8988T (cell line): Measurements from ENCODE around the gene BCAS4.

ENCODE experiments used
- DNase-seq: peaks from one replicate; pipeline ENCODE4 v3.0.0; 2011

BCAS4 gene

DNA sequence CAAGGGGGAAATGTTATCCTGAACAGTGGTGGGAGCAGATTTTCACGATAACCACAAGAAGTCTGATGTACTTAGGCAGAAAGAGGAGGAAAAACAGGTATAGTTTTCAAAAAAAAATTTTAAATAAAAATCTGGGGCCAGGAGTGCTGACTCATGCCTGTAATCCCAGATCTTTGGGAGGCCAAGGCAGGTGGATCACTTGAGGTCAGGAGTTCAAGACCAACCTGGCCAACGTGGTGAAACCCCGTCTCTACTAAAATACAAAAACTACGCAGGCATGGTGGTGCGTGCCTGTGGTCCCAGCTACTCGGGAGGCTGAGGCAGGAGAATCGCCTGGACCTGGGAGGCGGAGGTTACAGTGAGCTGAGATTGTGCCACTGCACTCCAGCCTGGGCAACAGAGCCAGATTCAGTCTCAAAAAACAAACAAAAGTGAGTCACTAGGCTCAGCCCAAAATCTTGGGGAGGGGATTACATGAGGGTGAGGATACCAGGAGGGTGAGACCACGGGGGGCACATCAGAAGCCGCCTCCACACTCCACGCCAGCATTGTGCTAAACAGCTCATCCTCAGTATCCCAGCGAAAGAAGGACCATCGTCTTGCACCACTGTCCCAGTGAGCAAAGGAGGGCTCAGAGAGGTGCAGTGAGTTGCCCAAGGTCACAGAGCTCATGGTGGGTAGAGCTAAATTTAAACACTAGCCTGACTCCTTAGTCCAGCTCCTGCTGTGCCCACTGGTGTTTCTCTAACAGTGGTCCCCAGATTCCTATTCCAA, 33.7 kb downstream of the BCAS4 start:
- DNase-seq = no peak

DNA sequence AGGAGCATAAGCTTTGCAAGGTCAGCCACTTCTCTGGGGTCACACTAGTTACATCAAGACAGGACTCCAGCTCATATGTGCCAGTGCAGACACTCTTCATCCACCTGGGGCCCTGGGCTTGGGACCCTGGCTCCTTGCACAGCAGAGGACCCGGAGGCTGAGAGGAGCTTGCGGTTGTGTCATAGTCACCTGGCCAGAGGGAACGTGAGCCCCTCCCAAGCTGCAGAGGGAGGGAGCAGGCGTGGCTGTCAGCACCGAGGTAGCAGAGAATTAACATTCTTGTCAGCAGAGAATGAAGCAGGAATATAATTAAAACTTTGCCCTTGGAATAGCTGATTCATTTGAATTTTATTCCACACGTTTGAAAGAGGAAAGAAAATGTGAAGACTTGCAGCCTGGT, 36.8 kb downstream of the BCAS4 start:
- no peak for DNase-seq

GRCh38 chr20:50834599-50835005, 39.7 kb downstream of the BCAS4 start:
- no peak for DNase-seq

GRCh38 chr20:50837532-50838321, 42.9 kb downstream of the BCAS4 start:
- no peak for DNase-seq

- DNase-seq = no peak
Observed at GRCh38 chr20:50838322-50838625, 43.4 kb downstream of the BCAS4 start.

DNA sequence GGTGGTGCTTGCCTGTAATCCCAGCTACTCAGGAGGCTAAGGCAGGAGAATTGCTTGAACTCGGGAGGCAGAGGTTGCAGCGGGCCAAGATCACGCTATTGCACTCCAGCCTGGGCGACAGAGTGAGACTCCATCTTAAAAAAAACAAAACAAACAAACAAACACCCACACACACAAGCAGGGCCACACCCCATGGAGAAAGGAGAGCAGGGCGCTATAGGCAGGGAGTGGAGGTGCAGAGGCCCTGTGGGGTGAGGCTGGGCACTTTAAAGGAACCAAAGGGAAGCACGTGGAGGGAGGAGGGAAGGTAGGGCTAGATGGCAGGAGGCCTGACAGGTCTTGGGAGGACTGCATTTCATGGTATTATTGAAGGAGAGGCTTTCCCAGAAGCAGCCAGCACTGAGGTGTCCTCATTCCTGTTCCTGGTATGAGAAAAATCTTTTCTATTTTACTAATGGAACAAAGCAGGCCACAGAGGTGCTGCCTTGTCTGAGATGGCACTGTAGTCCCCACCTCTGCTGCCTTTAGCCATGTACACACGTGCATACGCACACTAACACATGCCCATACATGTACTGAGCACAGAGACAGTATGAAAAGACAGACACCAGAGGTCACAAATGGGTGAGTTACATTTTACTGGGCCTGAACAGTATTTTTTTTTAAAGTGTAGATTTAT, 44.0 kb downstream of the BCAS4 start:
- DNase-seq = no peak

- DNase-seq = no peak
Observed at GRCh38 chr20:50842821-50843220, 48.0 kb downstream of the BCAS4 start.

DNA sequence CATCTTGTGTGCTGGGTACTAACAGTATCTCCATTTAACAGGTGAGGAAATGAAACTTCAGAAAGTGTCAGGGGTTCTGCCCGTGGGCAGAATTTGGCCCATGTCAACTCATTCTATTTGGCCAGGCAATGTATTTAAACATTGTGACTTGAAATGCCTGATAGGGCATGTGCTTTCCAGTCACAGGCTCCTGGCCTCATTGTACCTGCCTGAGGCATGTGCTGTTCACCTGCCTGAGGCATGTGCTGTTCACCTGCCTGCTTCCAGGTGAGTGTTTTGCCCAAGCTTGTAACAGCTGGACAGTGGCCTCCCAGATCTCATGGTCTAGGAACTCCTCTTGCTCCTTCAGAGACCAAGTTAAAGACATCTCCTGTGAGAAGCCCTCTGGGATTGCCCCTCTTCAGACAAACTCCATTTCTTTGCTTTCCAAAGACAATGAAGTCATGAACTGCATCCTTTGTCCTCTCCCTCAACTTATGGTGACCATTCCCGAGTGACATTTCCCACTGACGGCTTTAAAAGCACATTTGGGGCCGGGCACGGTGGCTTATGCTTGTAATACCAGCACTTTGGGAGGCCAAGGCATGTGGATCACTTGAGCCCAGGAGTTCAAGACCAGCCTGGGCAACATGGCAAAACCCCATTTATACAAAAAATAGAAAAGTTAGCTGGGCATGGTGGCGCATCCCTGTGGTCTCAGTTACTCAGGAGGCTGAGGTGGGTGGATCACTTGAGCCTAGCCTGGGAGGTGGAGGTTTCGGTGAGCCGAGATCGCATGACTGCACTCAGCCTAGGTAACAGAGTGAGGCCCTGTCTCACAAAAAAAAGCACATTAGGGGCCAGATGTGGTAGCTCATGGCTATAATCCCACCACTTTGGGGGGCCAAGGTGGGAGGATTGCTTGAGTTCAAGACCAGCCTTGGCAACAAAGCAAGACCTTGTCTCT, 48.7 kb downstream of the BCAS4 start:
- DNase-seq = no peak

DNA sequence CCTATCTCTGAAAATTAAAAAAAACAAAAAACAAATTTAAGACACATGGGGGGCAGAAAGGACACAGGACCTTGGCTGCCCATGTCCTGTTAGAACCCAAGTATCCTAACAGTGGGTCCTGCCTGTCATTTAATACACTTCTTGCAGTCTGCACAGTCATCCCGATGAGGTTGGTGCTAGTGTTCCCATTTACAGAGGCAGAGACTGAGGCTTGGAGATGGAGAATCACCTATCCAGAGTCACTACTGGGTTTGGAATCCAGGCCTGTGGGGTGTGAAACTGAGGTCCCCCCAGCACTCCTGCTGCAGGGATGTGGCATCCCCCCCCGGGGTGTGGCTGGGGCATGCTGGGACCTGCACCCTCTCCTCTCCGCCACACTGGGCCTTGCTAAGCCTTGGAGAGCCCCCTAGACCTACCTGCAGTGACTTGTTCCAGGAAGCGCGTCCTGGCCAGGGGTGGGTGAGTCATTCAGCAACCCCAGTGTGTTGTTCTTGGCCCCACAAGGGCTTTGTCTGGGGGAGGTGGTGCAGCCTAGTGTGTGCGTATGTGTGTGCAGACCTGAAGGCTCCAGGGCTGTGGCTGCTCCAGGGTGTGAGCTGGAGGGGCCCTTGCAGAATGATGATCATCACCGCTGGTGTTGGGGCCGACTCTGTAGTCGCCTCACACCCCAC, 49.7 kb downstream of the BCAS4 start:
- peak; percentile 55 for DNase-seq

DNA sequence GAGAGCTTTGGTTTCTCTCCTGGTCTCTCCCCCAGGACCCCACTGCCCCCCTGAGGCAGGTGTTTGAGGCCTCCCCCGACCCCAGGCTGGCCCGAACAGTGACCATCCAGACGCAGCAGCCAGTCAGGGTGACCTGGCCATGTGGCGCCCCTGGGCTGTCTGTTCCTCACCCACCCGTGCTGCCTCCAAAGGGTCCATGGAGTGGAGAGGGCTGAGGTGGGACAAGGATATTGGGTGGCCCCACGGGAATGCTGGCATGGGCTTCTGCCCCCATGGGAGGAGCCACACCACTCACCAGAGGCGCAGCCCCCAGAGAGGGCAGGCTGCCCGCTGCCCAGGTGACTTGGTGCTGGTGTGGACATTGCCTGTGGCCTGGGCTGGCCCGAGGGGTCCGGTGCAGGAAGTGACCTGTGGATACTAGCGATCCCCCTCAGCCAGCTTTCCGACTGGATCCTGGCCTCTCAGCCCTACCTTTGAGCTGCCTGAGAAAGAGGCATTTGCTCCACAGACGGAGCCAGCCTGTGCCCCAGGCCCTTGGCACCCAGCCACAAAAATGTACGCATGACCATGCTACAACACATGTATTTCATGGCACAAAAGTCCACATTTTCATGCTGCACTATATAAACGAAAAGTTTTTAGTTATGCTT, 50.8 kb downstream of the BCAS4 start:
- DNase-seq = no peak

DNA sequence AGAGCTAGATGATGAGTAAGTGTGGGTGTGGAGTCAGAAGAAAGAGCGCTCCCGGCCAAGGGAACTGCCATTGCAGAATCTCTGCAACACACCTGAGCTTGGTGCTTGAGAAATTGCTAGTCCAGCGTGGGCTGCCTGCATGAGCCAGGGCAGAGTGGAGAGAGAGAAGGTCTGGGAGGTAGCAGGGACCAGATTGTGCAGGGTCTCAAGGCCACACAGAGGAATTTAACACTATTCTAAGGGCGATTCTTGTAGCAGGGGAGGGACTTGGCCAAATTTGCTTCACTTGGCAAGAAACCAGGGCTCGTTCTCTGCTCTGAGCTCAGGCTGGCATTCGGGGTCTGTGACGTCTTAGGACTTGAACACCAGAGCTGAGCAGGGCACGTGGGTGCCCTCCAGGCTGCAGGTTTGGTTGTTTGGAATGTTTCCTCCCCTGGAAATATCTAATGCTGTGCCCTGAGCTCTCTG, 53.5 kb downstream of the BCAS4 start:
- DNase-seq = no peak

- no peak for DNase-seq
Observed at GRCh38 chr20:50848846-50849673, 54.2 kb downstream of the BCAS4 start.

GRCh38 chr20:50850721-50851286, 55.9 kb downstream of the BCAS4 start:
- DNase-seq = no peak

DNA sequence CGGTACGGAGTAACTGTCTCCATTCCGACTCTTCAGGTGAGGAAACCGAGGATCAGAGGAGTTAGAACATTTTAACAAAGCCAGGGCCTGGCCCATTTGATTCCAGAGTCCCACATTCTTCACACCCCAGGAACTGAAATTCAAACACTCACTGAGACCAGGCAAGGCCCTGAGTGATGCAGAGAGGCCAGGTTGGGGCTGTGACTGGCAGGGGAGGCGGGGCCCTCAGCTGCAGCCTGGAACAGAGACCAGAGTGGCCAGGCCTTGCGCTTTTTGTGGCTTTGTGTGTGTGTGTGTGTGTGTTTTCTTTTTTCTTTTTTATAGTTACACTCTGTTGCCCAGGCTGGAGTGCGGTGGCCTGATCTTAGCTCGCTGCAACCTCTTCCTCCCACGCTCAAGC, 57.2 kb downstream of the BCAS4 start:
- no peak for DNase-seq

GRCh38 chr20:50854506-50855249, 59.8 kb downstream of the BCAS4 start:
- DNase-seq = no peak

DNA sequence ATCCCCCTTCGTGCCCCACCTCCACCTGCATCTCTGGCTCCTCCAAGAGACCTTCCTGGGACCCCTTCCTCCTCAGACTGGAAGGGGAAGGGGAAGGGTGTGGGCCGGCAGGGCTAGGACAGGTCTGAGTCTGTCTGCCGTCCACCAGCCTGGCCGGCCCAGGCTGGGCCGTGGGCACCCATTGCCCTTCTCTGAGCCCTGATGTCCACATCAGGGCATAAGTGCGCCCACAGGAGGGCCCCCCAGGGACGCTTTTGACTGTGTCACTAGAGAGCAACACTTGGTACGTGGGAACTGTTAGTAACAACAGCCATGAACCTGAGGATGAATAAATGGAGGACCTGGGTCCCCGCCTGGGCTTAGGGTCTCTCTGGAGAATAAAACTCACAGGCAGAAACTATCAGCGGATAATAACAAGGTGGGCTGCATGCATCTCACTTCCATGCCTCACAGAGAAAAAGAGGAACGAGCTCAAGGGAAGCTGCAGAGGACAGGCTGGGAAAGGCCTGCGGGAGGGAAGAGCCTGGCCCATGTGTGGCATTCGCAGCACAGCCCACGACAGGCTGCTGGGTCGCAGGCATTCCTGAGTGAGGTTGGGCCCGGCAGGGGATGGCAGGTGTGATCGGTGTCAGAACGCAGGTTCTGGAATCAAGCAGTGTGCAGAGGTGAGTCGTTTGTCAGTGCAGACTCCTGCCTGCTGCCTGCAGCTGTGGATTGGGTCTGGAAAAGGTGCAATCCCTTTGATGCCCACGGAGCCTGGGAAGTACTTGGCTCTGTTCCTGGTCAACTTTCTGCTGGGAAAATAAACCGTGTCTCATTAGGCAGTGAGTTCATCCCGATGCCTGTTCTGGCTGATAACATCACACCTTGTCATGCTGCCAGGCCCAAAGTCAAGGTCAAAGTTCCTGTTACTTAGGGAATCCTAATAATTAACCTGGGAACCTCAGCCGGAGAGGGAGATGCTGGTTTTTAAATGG, 60.9 kb downstream of the BCAS4 start:
- no peak for DNase-seq

DNA sequence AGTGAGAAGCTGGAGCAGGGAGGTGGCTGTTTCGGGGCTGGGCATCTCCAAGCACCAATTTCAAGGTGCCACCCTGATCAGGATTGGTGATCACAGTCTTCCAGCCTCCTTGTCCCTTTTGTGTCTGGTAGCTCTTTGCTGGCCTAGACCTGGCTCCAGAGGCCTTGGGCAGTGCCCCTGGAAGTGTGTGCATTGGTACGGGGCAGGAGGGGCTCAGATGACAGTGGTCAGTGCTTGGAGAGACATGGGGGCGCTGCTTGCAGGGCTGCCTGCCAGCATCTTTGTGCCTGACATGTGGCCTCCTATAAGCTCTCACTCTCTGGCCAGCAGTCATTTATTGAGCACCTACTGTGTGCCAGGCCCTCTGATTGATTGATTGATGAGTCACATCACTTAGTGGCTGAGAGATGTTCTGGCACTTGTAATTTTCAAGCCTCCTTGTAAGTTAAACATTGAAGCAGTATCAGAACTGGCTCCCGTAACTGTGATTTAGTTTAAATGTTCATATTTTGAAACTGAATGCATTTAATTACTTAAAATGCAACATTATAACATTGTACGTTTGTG, 61.7 kb downstream of the BCAS4 start:
- no peak for DNase-seq

GRCh38 chr20:50857348-50857747, 62.5 kb downstream of the BCAS4 start:
- no peak for DNase-seq
